C4-2B (cell line): ENCODE data around the gene EFCAB10.

Experiments used
- ZFX ChIP-seq: fragments of 450-650 bp; IDR thresholded peaks from 2 replicates; pipeline ENCODE4 v1.6.1; 2017
- TF ChIP-seq, protein P1 (sequence below): fragments of 450-650 bp; conservative IDR thresholded peaks from 2 replicates; pipeline ENCODE4 v1.5.1; 2017; ENCODE audit warnings: mild to moderate bottlenecking

DNA sequence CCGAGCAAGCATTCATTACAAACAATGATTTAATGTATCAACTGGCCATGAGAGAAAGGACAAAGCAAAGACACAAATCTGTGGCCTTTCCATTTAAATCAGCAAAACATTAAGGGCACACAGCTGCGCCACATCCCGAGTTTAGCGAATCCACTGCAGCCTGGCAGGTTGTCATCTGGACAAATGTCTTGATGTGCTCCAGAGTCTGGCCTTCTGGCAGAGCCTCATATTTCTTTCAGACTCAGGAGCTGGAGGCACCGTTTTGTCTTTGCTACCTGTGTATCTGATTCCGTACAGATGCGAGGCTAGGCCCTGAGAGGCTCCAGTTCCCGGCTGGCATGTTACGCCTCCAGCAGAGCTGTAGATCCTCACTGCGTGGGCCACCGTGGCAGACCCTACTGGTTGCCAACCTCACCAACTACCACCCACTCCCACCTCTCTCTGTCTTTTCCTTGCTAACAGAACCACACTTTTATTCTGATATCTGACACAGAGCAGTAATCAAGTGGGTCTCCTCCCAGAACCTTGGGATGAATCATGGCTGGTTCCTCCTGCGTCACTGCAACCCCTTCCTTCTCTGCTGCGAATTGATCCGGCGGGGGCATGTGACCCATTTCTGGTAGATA lies 40.9 kb upstream of the EFCAB10 start:
- TF ChIP-seq, protein P1, sequence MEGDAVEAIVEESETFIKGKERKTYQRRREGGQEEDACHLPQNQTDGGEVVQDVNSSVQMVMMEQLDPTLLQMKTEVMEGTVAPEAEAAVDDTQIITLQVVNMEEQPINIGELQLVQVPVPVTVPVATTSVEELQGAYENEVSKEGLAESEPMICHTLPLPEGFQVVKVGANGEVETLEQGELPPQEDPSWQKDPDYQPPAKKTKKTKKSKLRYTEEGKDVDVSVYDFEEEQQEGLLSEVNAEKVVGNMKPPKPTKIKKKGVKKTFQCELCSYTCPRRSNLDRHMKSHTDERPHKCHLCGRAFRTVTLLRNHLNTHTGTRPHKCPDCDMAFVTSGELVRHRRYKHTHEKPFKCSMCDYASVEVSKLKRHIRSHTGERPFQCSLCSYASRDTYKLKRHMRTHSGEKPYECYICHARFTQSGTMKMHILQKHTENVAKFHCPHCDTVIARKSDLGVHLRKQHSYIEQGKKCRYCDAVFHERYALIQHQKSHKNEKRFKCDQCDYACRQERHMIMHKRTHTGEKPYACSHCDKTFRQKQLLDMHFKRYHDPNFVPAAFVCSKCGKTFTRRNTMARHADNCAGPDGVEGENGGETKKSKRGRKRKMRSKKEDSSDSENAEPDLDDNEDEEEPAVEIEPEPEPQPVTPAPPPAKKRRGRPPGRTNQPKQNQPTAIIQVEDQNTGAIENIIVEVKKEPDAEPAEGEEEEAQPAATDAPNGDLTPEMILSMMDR, result no peak
- TF ChIP-seq ZFX, result no peak
